Vagina (tissue), 2 donors: ENCODE measurements around the gene RILP. TPM values are rescaled to one million over a fixed set of nuclear protein-coding genes. Genes with fewer than 3 reads are reported as not detected.

Source experiments
- DNase-seq, 2 donors: peaks; one replicate each; pipeline ENCODE4 v3.0.0-alpha.2; 2017; ENCODE audit errors: extremely low spot score in 2 of 2
- H3K27ac ChIP-seq: fragments of 200-600 bp; sonication (generic); one replicate; pipeline ENCODE4 v1.5.1; 2019
- H3K27me3 ChIP-seq: fragments of 200-600 bp; sonication (generic); one replicate; pipeline ENCODE4 v1.5.1; 2019
- H3K36me3 ChIP-seq, 2 donors: fragments of 200-600 bp; sonication (generic); one replicate each; pipeline ENCODE4 v1.5.1; 2017 to 2019
- H3K4me1 ChIP-seq: fragments of 200-600 bp; sonication (generic); one replicate; pipeline ENCODE4 v1.5.1; 2019
- H3K4me3 ChIP-seq, 2 donors: fragments of 200-600 bp; sonication (generic); 1 replicate in 1 of 2; 2 replicates in 1 of 2; pipeline ENCODE4 v1.5.1; 2016 to 2019
- H3K9me3 ChIP-seq: fragments of 200-600 bp; sonication (generic); one replicate; pipeline ENCODE4 v1.5.1; 2019
- POLR2A ChIP-seq, 2 donors: fragments of 450-650 bp; IDR thresholded peaks; one replicate each; pipeline ENCODE4 v1.6.1; 2017; ENCODE audit warnings: antibody characterized with exemption in 2 of 2, mild to moderate bottlenecking in 2 of 2, moderate library complexity in 2 of 2
- POLR2AphosphoS5 ChIP-seq, 2 donors: sonication (generic); formaldehyde crosslinking; IDR thresholded peaks; one replicate each; pipeline ENCODE4 v1.9.0; 2017; ENCODE audit warnings: antibody characterized with exemption in 2 of 2, mild to moderate bottlenecking in 2 of 2, low read depth in 1 of 2; ENCODE audit not compliant: insufficient read depth in 1 of 2
- intact Hi-C: fragments of 100-400 bp; cut with DNase I; formaldehyde crosslinking; loops from one replicate; pipeline ENCODE4 v1.15.1; 2023
- total RNA-seq: library from RNA; depleted of rRNA; stranded (reverse); fragments of >200 nt; gene quantifications from one replicate; pipeline ENCODE4 v1.2.3, GENCODE V29; 2016
- TF ChIP-seq, protein P1 (sequence below), 3 experiments: fragments of 450-650 bp in 2 of 3; fragments of 200-600 bp in 1 of 3; sonication (generic) in 1 of 3; IDR thresholded peaks; one replicate each; pipeline ENCODE4 v1.5.1; 2017 to 2019; ENCODE audit warnings: antibody characterized with exemption in 3 of 3, mild to moderate bottlenecking in 2 of 3, moderate library complexity in 2 of 3

The RILP gene
- total RNA-seq, 1 donor from 2014 or later = 7.1 TPM

DNA sequence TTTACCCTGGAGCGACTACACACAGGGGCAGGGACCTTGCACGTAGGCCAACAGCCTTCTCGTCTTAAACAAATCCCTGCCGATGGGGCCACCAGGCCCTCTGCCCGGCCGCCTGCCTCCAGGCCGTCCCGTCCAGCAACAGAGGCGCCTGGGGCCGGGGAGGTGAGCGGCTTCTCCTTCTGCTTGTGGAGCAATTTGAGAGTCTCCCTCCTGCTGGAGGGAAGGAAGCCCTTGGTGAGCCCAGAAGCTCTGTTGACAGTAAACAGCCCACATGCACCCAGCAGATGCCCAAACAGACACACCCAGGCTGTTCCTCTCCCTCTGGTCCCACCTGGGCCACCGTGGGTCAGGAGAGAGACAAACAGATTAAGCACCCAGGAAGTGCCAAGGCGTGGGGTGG, 29.2 kb downstream of the RILP start:
- H3K36me3 ChIP-seq = no peaks in the 10 kb centered on the region

DNA sequence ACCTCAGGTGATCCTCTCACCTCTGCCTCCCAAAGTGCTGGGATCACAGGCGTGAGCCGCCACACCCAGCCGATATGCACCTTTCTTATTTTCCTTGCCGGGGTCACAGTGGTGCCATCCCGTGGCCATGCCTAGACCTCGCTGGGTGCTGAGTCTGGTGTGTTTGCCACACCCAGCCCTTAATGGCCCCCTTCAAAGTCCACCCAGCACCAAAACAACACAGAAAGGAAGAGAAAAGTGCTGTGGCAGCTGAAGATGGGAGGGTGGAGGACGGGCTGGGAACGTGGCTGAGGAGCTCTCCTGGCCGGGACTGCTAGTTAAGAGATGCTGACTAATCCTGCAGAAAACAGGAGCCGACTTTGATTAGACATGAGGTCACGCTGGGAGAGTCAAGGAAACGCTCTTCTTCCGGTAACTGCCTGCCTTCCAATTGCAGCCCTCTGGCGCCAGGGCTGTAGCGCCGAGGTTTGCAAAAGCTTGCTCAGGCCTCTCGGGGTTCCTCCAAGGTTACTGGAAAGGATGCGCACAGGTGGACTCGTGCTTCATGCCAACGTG, 32.0 kb downstream of the RILP start:
- no peak for DNase-seq
- no peaks in the 10 kb centered on the region for H3K27me3 ChIP-seq
- H3K27ac ChIP-seq = no peak overlapping the region
- no peaks in the 10 kb centered on the region for H3K36me3 ChIP-seq
- H3K9me3 ChIP-seq = no peaks in the 10 kb centered on the region
- H3K4me1 ChIP-seq = no peaks in the 10 kb centered on the region
- intact Hi-C loops = no loop called here
- TF ChIP-seq, protein P1, sequence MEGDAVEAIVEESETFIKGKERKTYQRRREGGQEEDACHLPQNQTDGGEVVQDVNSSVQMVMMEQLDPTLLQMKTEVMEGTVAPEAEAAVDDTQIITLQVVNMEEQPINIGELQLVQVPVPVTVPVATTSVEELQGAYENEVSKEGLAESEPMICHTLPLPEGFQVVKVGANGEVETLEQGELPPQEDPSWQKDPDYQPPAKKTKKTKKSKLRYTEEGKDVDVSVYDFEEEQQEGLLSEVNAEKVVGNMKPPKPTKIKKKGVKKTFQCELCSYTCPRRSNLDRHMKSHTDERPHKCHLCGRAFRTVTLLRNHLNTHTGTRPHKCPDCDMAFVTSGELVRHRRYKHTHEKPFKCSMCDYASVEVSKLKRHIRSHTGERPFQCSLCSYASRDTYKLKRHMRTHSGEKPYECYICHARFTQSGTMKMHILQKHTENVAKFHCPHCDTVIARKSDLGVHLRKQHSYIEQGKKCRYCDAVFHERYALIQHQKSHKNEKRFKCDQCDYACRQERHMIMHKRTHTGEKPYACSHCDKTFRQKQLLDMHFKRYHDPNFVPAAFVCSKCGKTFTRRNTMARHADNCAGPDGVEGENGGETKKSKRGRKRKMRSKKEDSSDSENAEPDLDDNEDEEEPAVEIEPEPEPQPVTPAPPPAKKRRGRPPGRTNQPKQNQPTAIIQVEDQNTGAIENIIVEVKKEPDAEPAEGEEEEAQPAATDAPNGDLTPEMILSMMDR (IDR thresholded peaks at IDR 0.05) = no peak
- TF ChIP-seq POLR2AphosphoS5 (IDR thresholded peaks at IDR 0.05; ENCODE audit: insufficient read depth in 1 of 2, low read depth in 1 of 2) = peak in 1 of 2 donors; percentile 63
- H3K4me3 ChIP-seq = no peak overlapping the region

More for the DNA sequence above, 29.2 kb downstream of the RILP start:
- H3K4me3 ChIP-seq = no peak overlapping the region
- no peak overlapping the region for H3K27ac ChIP-seq
- no peaks in the 10 kb centered on the region for H3K4me1 ChIP-seq
- no peaks in the 10 kb centered on the region for H3K27me3 ChIP-seq
- H3K9me3 ChIP-seq = no peaks in the 10 kb centered on the region
- no peak for DNase-seq
- TF ChIP-seq, protein P1 (IDR thresholded peaks at IDR 0.05) = no peak
- TF ChIP-seq POLR2A (IDR thresholded peaks at IDR 0.05) = no peak
- no peak for TF ChIP-seq POLR2AphosphoS5 (IDR thresholded peaks at IDR 0.05; ENCODE audit: insufficient read depth in 1 of 2, low read depth in 1 of 2)
- intact Hi-C loops = loop anchor here (5.0 kb wide), 1 partner anchor 602 kb away; no protein-coding TSS in a partner anchor

DNA sequence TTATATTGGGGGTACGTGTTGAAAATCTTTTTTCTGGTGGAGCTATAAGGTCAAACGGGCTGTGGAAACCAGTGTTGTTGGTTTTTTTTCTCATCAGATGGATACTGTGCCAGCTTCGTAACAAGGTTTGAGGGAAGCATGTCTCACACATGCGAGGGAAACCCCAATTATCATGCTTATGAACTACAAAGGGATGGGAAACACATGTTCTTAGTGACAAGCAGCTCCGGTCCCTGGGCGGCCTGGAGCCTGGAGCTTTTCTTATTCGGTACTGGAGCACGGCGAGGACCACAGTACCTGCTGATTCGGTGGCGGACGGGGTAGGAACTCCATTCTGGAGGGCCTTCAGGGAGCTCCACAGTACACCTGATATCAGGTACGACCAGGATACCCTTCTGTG, 33.6 kb downstream of the RILP start:
- TF ChIP-seq, protein P1 (IDR thresholded peaks at IDR 0.05) = no peak
- no peak for TF ChIP-seq POLR2A (IDR thresholded peaks at IDR 0.05)
- TF ChIP-seq POLR2AphosphoS5 (IDR thresholded peaks at IDR 0.05; ENCODE audit: insufficient read depth in 1 of 2, low read depth in 1 of 2) = no peak
- Histone ChIP-seq H3K36me3 (no peaks in the 10 kb centered on the region), H3K4me1 (no peaks in the 10 kb centered on the region), H3K27ac (no peak overlapping the region), H3K4me3 (no peak overlapping the region), H3K9me3 (no peaks in the 10 kb centered on the region), H3K27me3 (no peaks in the 10 kb centered on the region)
- intact Hi-C loops = no loop called here
- no peak for DNase-seq

DNA sequence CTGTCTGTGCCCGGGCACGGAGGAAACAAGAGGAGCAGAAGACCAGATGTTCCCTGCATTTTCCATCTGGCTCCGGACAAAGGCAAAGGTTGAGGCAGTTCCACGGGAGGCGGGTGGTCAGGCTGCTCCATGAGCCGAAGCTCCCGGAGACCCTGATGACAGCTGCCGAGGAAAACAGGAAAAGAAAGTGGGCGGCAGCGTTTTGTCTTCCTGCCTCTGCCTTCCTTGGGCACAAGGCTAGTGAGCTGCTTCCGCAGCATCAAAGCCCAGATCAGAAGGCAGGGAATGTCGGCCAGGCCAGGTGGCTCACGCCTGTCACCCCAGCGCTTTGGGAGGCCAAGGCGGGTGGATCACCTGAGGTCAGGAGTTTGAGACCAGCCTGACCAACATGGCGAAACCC, 37.3 kb downstream of the RILP start:
- H3K4me3 ChIP-seq = no peak overlapping the region
- peak in 1 of 2 donors; percentile 10 for TF ChIP-seq POLR2AphosphoS5 (IDR thresholded peaks at IDR 0.05; ENCODE audit: insufficient read depth in 1 of 2, low read depth in 1 of 2)
- TF ChIP-seq, protein P1 (IDR thresholded peaks at IDR 0.05) = no peak
- no peaks in the 10 kb centered on the region for H3K36me3 ChIP-seq
- intact Hi-C loops = no loop called here
- H3K27ac ChIP-seq = no peak overlapping the region
- DNase-seq = no peak
- H3K9me3 ChIP-seq = no peaks in the 10 kb centered on the region
- H3K4me1 ChIP-seq = no peaks in the 10 kb centered on the region
- no peaks in the 10 kb centered on the region for H3K27me3 ChIP-seq

DNA sequence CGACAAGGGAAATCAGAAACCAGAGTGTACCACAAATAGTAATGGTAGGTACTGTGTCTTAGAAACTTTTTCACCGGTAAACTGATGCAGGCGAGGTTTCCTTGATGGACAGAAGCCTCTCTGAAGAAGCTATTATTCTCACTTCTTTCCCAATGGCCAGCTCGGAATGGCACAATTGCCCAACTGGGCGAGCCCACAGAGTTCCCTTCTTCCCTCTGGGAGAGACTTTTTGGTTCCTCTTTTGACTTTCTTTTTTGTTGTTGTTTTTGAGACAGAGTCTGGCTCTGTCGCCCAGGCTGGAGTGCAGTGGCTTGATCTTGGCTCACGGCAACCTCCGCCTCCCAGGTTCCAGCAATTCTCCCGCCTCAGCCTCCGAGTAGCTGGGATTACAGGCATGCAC, 38.0 kb downstream of the RILP start:
- Histone ChIP-seq H3K27ac (no peak overlapping the region), H3K36me3 (no peaks in the 10 kb centered on the region), H3K4me1 (no peaks in the 10 kb centered on the region), H3K27me3 (no peaks in the 10 kb centered on the region), H3K4me3 (no peak overlapping the region), H3K9me3 (no peaks in the 10 kb centered on the region)
- intact Hi-C loops = no loop called here
- TF ChIP-seq POLR2AphosphoS5 (IDR thresholded peaks at IDR 0.05; ENCODE audit: insufficient read depth in 1 of 2, low read depth in 1 of 2) = no peak
- TF ChIP-seq, protein P1 (IDR thresholded peaks at IDR 0.05) = no peak
- TF ChIP-seq POLR2A (IDR thresholded peaks at IDR 0.05) = no peak
- DNase-seq = no peak
